Lung (tissue), 12 donors: ENCODE data around the gene CPSF4. TPM values are rescaled to one million over a fixed set of nuclear protein-coding genes. Genes with fewer than 3 reads are reported as not detected.

Experiments
- ATAC-seq: fragments of 200-7000 bp; cut with Tn5 transposase; one replicate; pipeline ENCODE4 v1.9.1; 2020; ENCODE audit warnings: moderate number of reproducible peaks; ENCODE audit not compliant: insufficient read depth, low FRiP score
- DNase-seq, 3 donors: peaks; one replicate each; pipeline ENCODE4 v3.0.0-alpha.2; 2013 to 2017
- H3K27ac ChIP-seq, 2 donors: one replicate each; pipeline ENCODE4 v1.5.1; 2013; ENCODE audit warnings: mild to moderate bottlenecking in 2 of 2, moderate library complexity in 2 of 2, control low read depth in 1 of 2, inconsistent platforms in 1 of 2, low read depth in 1 of 2, low read length in 1 of 2
- H3K27me3 ChIP-seq, 3 donors: one replicate each; pipeline ENCODE4 v1.5.1; 2013; ENCODE audit warnings: low read length in 2 of 3; ENCODE audit not compliant: control insufficient read depth in 3 of 3, insufficient read depth in 3 of 3
- H3K36me3 ChIP-seq, 4 donors: one replicate each; pipeline ENCODE4 v1.5.1; 2013; ENCODE audit warnings: low read length in 4 of 4, mild to moderate bottlenecking in 1 of 4, moderate library complexity in 1 of 4; ENCODE audit not compliant: control insufficient read depth in 4 of 4, insufficient read depth in 4 of 4
- H3K4me1 ChIP-seq, 5 donors: one replicate each; pipeline ENCODE4 v1.5.1; 2013; ENCODE audit warnings: low read length in 5 of 5, mild to moderate bottlenecking in 2 of 5, moderate library complexity in 1 of 5; ENCODE audit not compliant: control insufficient read depth in 5 of 5, insufficient read depth in 5 of 5
- H3K4me3 ChIP-seq: one replicate; pipeline ENCODE4 v1.5.1; 2013; ENCODE audit warnings: mild to moderate bottlenecking, control low read depth, moderate library complexity
- H3K9ac ChIP-seq, 2 donors: one replicate each; pipeline ENCODE4 v1.5.1; 2013; ENCODE audit warnings: low read length in 2 of 2, control low read depth in 1 of 2; ENCODE audit not compliant: insufficient read depth in 1 of 2
- H3K9me3 ChIP-seq, 4 donors: one replicate each; pipeline ENCODE4 v1.5.1; 2013; ENCODE audit warnings: low read length in 3 of 4, mild to moderate bottlenecking in 1 of 4, moderate library complexity in 1 of 4; ENCODE audit not compliant: control insufficient read depth in 4 of 4, insufficient read depth in 3 of 4
- WGBS, 2 donors: extraction: QIAGEN DNeasy Blood & Tissue Kit; methylation state at CpG; one replicate each; pipeline ENCODE4 v1.1.7; 2013; 5-methylcytosine and 5-hydroxymethylcytosine counted together
- polyA plus RNA-seq, 2 donors: library from polyadenylated mRNA; stranded (reverse); fragments of 200-250 nt; gene quantifications; one replicate each; pipeline ENCODE4 v1.2.1, GENCODE V29; 2013
- total RNA-seq, 2 donors: library from RNA; depleted of rRNA in 1 of 2; stranded (reverse); fragments of >200 nt in 1 of 2; gene quantifications; one replicate each; pipeline ENCODE4 v1.2.1, GENCODE V29; 2014 to 2021
- TF ChIP-seq, protein P1 (sequence below): IDR thresholded peaks from 2 replicates; pipeline ENCODE4 v1.5.1; 2012; ENCODE audit warnings: mild to moderate bottlenecking; ENCODE audit errors: control extremely low read depth, extremely low read depth
- donor health status: control.
- donor health status: control.
- donor health status: Bipolar disorder and iron deficiency.
- donor health status: healthy.
- donor health status: DM: yes; HTN: yes; CAD: no.

The CPSF4 gene
- total and polyA plus RNA-seq, 4 donors: 18.3 to 36.8 (median 27.7) TPM

DNA sequence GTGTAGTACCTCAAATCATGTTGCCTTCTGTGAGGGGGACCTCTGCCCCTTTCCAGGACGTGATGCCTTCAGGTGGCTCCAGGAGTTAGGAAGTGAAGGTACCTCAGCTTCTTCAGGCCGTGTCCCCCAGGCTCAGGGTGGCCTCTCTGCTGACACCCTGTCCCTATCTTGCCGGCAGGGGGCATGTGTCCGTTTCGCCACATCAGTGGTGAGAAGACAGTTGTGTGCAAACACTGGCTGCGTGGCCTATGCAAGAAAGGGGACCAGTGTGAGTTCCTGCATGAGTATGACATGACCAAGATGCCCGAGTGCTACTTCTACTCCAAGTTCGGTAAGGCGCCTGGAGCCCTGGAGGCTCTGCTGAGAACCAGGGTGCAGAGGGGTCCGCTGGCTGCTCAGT is 9.2 kb downstream of the CPSF4 start:
- Histone ChIP-seq H3K27ac (no peak overlapping the region), H3K36me3 (peaks cover 8 to 63% (median 29%) of the 10 kb centered on the region in 4 donors), H3K4me1 (no peaks in the 10 kb centered on the region), H3K9ac (no peak overlapping the region), H3K9me3 (no peaks in the 10 kb centered on the region), H3K4me3 (no peak overlapping the region), H3K27me3 (no peaks in the 10 kb centered on the region)
- ATAC-seq: no peak
- TF ChIP-seq, protein P1, sequence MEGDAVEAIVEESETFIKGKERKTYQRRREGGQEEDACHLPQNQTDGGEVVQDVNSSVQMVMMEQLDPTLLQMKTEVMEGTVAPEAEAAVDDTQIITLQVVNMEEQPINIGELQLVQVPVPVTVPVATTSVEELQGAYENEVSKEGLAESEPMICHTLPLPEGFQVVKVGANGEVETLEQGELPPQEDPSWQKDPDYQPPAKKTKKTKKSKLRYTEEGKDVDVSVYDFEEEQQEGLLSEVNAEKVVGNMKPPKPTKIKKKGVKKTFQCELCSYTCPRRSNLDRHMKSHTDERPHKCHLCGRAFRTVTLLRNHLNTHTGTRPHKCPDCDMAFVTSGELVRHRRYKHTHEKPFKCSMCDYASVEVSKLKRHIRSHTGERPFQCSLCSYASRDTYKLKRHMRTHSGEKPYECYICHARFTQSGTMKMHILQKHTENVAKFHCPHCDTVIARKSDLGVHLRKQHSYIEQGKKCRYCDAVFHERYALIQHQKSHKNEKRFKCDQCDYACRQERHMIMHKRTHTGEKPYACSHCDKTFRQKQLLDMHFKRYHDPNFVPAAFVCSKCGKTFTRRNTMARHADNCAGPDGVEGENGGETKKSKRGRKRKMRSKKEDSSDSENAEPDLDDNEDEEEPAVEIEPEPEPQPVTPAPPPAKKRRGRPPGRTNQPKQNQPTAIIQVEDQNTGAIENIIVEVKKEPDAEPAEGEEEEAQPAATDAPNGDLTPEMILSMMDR: no peak
- DNase-seq: no peak
- WGBS, 2 donors: 87 to 91% methylated on average over 10 of the region's 10 CpGs

DNA sequence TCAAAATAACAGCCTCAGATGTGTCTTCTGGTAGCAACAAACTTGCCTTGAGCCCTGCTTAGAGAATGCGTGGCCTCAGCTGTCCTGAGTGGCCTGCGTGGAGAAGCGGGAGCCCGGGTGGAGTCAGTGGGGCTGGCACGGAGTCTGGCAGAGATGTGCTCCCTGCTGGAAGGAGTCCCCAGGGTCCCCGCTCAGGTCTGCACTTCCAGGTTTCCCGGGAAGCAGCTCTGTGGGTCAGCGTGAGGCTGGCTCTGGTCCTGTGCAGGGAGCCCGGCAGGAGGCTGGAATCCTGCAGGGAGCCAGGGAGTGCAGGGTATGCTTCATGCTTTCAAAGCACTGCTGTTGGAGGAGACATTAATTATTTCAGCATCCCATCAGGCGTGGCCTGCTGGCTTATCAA is 10.1 kb downstream of the CPSF4 start:
- no peaks in the 10 kb centered on the region for H3K27me3 ChIP-seq
- DNase-seq (no peak), ATAC-seq (no peak)
- H3K27ac ChIP-seq: no peak overlapping the region
- 91 to 95% methylated on average over 10 of the region's 10 CpGs for WGBS, 2 donors
- no peak overlapping the region for H3K4me3 ChIP-seq
- H3K36me3 ChIP-seq: peaks cover 8 to 71% (median 25%) of the 10 kb centered on the region in 4 donors
- no peak overlapping the region for H3K9ac ChIP-seq
- H3K9me3 ChIP-seq: no peaks in the 10 kb centered on the region
- TF ChIP-seq, protein P1: no peak
- no peaks in the 10 kb centered on the region for H3K4me1 ChIP-seq

DNA sequence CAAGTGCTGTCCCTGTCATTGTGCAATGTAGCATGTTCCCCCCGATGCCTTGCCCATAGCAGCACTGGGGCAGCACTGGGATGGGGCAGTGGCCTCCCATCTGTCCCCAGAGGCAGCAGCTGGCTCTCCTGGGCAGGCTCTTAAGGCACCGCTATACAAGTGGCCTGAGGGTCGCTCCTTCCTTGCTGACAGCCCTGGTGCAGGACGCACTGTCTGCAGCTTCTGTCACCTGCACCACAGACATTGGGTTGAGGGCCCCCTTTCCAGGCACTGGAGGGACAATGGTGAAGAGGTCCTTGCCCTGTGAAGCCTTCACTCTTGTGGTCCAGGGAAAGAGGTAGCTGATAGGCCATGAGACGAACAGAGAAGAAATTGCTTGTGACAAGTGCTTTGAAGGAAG is 10.6 kb downstream of the CPSF4 start:
- Histone ChIP-seq H3K4me3 (no peak overlapping the region), H3K27ac (no peak overlapping the region), H3K9ac (no peak overlapping the region), H3K4me1 (no peaks in the 10 kb centered on the region), H3K27me3 (no peaks in the 10 kb centered on the region), H3K9me3 (no peaks in the 10 kb centered on the region), H3K36me3 (peaks cover 8 to 75% (median 24%) of the 10 kb centered on the region in 4 donors)
- TF ChIP-seq, protein P1: no peak
- DNase-seq (no peak), ATAC-seq (no peak)
- 92% methylated on average over 5 of the region's 5 CpGs for WGBS, 2 donors

DNA sequence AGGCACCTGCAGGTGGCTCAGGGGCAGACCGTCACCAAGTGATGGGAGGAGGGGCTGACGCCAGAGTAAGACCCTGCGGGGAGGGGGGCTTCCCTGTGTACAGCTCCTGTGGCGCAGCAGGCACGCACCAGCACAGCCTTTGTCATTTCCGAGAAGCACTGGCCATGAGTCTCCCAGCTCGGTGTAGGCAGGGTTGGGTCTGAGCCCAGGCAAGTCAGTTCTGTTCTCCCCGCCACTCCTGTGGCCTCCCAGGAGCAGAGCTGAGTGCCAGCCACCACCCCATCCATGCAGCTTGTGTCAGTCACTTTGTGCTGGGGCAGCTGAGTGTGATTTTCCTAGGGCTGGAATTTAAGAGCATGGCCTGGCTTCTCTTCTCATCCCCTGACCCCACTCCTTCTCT is 13.2 kb downstream of the CPSF4 start:
- DNase-seq: no peak

More for the DNA sequence above, 13.2 kb downstream of the CPSF4 start:
- ATAC-seq: no peak
- H3K9me3 ChIP-seq: no peaks in the 10 kb centered on the region
- no peaks in the 10 kb centered on the region for H3K27me3 ChIP-seq
- WGBS, 2 donors: 92 to 95% methylated on average over 8 of the region's 8 CpGs
- no peak overlapping the region for H3K4me3 ChIP-seq
- H3K4me1 ChIP-seq: no peaks in the 10 kb centered on the region
- H3K27ac ChIP-seq: no peak overlapping the region
- H3K9ac ChIP-seq: no peak overlapping the region
- TF ChIP-seq, protein P1: no peak
- peaks cover 0 to 81% (median 29%) of the 10 kb centered on the region in 4 donors for H3K36me3 ChIP-seq
